Heart left ventricle (tissue), 16 donors: Measurements from ENCODE around the gene UBA7. TPM values are rescaled to one million over a fixed set of nuclear protein-coding genes. Genes with fewer than 3 reads are reported as not detected.
A peak's percentile ranks its signal among the peaks of the same experiment; 100 is the strongest.

Experiments
- ATAC-seq, 4 donors: fragments of 200-7000 bp; cut with Tn5 transposase; one replicate each; pipeline ENCODE4 v1.9.1; 2020 to 2022; ENCODE audit warnings: moderate library complexity in 4 of 4, mild to moderate bottlenecking in 3 of 4, moderate number of reproducible peaks in 1 of 4
- DNase-seq, 5 donors: peaks; one replicate each; pipeline ENCODE4 v3.0.0-alpha.2; 2020
- H3K27ac ChIP-seq, 12 donors: fragments of 200-600 bp; sonication (generic) in 4 of 12; one replicate each; pipeline versions ENCODE4 v1.5.0 to v1.8.0; 2016 to 2022; ENCODE audit warnings: mild to moderate bottlenecking in 2 of 12
- H3K27me3 ChIP-seq, 9 donors: fragments of 200-600 bp; sonication (generic) in 2 of 9; one replicate each; pipeline versions ENCODE4 v1.5.1 to v1.8.0; 2016 to 2022; ENCODE audit warnings: mild to moderate bottlenecking in 3 of 9
- H3K36me3 ChIP-seq, 9 donors: fragments of 200-600 bp; sonication (generic) in 2 of 9; one replicate each; pipeline versions ENCODE4 v1.5.0 to v1.8.0; 2018 to 2022; ENCODE audit warnings: mild to moderate bottlenecking in 2 of 9
- H3K4me1 ChIP-seq, 12 donors: fragments of 200-600 bp; sonication (generic) in 4 of 12; one replicate each; pipeline versions ENCODE4 v1.5.0 to v1.8.0; 2016 to 2022; ENCODE audit warnings: mild to moderate bottlenecking in 3 of 12
- H3K4me3 ChIP-seq, 12 donors: fragments of 200-600 bp; sonication (generic) in 4 of 12; one replicate each; pipeline versions ENCODE4 v1.5.0 to v1.8.0; 2017 to 2022; ENCODE audit warnings: mild to moderate bottlenecking in 9 of 12, moderate library complexity in 4 of 12
- H3K9me3 ChIP-seq, 12 donors: fragments of 200-600 bp; sonication (generic) in 4 of 12; one replicate each; pipeline versions ENCODE4 v1.5.0 to v1.8.0; 2016 to 2022; ENCODE audit warnings: mild to moderate bottlenecking in 1 of 12
- POLR2A ChIP-seq, 2 donors: fragments of 450-650 bp; IDR thresholded peaks; one replicate each; pipeline ENCODE4 v1.6.1; 2017; ENCODE audit warnings: antibody characterized with exemption in 2 of 2, mild to moderate bottlenecking in 2 of 2, moderate library complexity in 2 of 2
- WGBS, 4 donors: extraction: QIAGEN DNeasy Blood & Tissue Kit in 2 of 4; methylation state at CpG; one replicate each; pipeline versions ENCODE4 v1.1.5 to v1.1.7; 2013 to 2018; 5-methylcytosine and 5-hydroxymethylcytosine counted together
- intact Hi-C, 10 donors: fragments of 100-400 bp; cut with DNase I; formaldehyde crosslinking; loops; one replicate each; pipeline versions ENCODE4 v1.11.1 to v1.14.2; 2022
- polyA plus RNA-seq, 2 donors: library from polyadenylated mRNA; stranded (reverse); fragments of 200-250 nt; gene quantifications; one replicate each; pipeline ENCODE4 v1.2.3, GENCODE V29; 2013
- total RNA-seq, 9 donors: library from RNA; depleted of rRNA in 2 of 9; stranded (reverse); fragments of >200 nt in 2 of 9; fragmentation: NEBNext Ultra II Directional in 3 of 9; extraction: Animal tissue kit (Norgen Biotek cat#: 25700) in 3 of 9; gene quantifications; one replicate each; pipeline versions ENCODE4 v1.1.0 to v1.2.4, GENCODE V29; 2016 to 2023
- TF ChIP-seq, protein P1 (sequence below), 12 donors: fragments of 200-600 bp; sonication (generic) in 4 of 12; IDR thresholded peaks; one replicate each; pipeline versions ENCODE4 v1.5.0 to v1.8.0; 2018 to 2022; ENCODE audit warnings: antibody characterized with exemption in 12 of 12, mild to moderate bottlenecking in 5 of 12
- donor health status: ischemic (EF 13 %, LVEDD 7.1; RV severe dilation, severe dysfunction).
- donor health status: healthy with polysubstance abuse.
- donor health status: DM: no; HTN: yes; CAD: no.
- donor health status: DM: no; HTN: no; CAD: no.
- donor health status: ischemic (EF 25% LVEDD 6.9; RV normal size, moderate dysfunction).
- donor health status: ischemic (EF 25% LVEDD 5.7; RV mildly dilated, moderate dysfunction).
- donor health status: healthy.
- donor health status: DM: yes; HTN: yes; CAD: no.
- donor health status: ischemic (EF 35%, LVEDD 5.7; RV mildly dilated, moderate dysfunction).
- donor health status: nonischemic (EF 11% LVEDD 7.7; RV severe dilation, severe dysfunction).
- donor health status: DM: yes; HTN: yes; CAD: no.
- donor health status: PGD.
- donor health status: ischemic (EF 29% LVEDD 5.4; RV normal size, mild dysfunction).
- donor health status: nonischemic (EF 23%, LVEDD 6.1; RV moderate dilation, normal function).

UBA7 gene
- total and polyA plus RNA-seq, 11 donors = 8.5 to 72.1 (median 22.1) TPM

DNA sequence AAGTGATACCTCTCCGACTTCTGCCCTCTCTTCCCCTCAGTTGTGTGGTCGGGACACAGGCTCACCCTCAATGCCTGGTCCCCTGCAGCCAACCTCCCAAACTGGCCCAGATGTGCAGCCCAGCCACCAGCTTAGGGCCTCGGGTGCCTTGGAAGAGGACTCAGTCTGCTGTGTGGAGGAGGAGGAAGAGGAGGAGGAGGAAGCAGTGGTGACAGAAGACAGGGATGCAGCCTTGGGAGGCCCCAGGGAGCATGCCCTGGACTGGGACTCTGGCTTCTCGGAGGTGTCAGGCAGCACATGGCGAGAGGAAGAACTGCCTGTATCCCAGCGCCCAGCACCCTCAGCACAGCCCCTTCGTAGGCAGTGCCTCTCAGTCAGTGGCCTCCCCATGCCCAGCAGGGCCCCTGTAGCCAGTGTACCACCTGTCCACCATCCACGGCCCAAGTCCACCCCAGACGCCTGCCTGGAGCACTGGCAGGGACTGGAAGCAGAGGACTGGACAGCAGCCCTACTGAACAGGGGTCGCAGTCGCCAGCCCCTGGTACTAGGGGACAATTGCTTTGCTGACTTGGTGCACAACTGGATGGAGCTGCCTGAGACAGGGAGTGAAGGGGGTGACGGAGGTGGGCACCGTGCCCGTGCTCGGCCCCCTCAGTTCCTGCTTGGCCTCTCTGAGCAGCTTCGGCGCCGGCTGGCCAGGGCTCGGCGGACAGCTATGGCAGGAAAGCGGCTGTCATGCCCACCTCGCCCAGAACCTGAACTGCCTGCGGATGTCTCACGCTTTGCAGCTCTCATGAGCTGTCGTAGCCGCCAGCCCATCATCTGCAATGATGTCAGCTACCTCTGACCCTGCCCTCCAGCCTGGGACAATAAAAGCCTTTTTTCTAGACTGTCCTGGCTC, 9.4 kb downstream of the UBA7 start:
- ATAC-seq = no peak
- Histone ChIP-seq H3K9me3 (no peaks in the 10 kb centered on the region), H3K4me3 (peak overlapping the region; percentile 69 to 98 (median 84)), H3K4me1 (peaks cover 23 to 57% (median 50%) of the 10 kb centered on the region in 12 donors), H3K27me3 (no peaks in the 10 kb centered on the region), H3K36me3 (peaks cover 0 to 18% (median 7%) of the 10 kb centered on the region in 9 donors), H3K27ac (peak overlapping the region; percentile 86 to 99 (median 98))
- peak in 4 of 5 donors; percentile 39 to 47 (median 40) for DNase-seq
- TF ChIP-seq, protein P1, sequence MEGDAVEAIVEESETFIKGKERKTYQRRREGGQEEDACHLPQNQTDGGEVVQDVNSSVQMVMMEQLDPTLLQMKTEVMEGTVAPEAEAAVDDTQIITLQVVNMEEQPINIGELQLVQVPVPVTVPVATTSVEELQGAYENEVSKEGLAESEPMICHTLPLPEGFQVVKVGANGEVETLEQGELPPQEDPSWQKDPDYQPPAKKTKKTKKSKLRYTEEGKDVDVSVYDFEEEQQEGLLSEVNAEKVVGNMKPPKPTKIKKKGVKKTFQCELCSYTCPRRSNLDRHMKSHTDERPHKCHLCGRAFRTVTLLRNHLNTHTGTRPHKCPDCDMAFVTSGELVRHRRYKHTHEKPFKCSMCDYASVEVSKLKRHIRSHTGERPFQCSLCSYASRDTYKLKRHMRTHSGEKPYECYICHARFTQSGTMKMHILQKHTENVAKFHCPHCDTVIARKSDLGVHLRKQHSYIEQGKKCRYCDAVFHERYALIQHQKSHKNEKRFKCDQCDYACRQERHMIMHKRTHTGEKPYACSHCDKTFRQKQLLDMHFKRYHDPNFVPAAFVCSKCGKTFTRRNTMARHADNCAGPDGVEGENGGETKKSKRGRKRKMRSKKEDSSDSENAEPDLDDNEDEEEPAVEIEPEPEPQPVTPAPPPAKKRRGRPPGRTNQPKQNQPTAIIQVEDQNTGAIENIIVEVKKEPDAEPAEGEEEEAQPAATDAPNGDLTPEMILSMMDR (IDR thresholded peaks at IDR 0.05) = no peak
- no peak for TF ChIP-seq POLR2A (IDR thresholded peaks at IDR 0.05)
- 31 to 59% (median 41%) methylated on average over 15 to 26 of the region's 26 CpGs for WGBS, 4 donors
- intact Hi-C loops = loop anchor here in 6 of 10 donors (2.0 to 5.0 kb wide), 3 partner anchors 34 to 123 kb away; partner anchors contain the start of gene MON1A (in 1 of the 6)

DNA sequence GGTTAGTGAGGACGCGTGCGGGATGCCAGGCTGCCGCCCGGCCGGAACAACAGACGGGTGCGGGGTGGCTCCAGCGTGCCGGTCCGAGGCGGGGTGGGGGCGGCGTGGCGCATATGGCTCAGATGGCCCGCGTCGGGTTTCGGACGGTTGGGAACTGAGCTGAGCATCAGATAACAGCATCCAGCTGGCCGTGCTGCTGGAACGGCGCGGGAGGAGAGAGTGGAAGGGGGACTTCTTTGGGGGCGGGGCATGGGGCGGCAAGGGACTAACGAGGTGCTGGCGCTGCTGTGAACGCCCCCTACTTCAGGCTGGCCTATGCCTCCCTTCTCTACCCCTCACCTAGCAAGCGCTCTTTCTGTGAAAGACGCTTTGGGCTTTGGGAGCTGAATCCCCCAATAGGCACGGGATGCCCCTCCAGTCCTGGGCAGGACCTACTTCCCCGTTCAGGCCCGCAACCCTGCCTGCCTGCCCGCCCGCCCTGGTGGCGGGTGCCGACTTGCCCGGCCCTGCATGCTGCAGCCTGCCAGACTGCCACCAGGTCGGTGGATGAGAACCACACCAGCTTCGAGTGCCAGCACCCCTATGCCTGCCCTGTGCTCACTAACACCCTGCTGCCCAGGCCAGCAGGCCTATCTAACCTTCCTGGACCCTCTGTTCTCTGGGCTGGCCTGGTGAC, 10.2 kb downstream of the UBA7 start:
- peaks cover 0 to 10% (median 0%) of the 10 kb centered on the region in 9 donors for H3K36me3 ChIP-seq
- H3K4me3 ChIP-seq = peak overlapping the region; percentile 69 to 98 (median 84)
- intact Hi-C loops = loop anchor here in 8 of 10 donors (2.0 to 5.0 kb wide), 3 partner anchors 35 to 104 kb away; no protein-coding TSS in a partner anchor
- DNase-seq (peak in 3 of 5 donors; percentile 62 to 72 (median 71)), ATAC-seq (no peak)
- TF ChIP-seq, protein P1 (IDR thresholded peaks at IDR 0.05) = no peak
- TF ChIP-seq POLR2A (IDR thresholded peaks at IDR 0.05) = no peak
- no peaks in the 10 kb centered on the region for H3K27me3 ChIP-seq
- peaks cover 23 to 61% (median 50%) of the 10 kb centered on the region in 12 donors for H3K4me1 ChIP-seq
- 3 to 10% (median 5%) methylated on average over 13 to 41 of the region's 41 CpGs for WGBS, 4 donors
- peak overlapping the region; percentile 86 to 99 (median 98) for H3K27ac ChIP-seq
- no peaks in the 10 kb centered on the region for H3K9me3 ChIP-seq

DNA sequence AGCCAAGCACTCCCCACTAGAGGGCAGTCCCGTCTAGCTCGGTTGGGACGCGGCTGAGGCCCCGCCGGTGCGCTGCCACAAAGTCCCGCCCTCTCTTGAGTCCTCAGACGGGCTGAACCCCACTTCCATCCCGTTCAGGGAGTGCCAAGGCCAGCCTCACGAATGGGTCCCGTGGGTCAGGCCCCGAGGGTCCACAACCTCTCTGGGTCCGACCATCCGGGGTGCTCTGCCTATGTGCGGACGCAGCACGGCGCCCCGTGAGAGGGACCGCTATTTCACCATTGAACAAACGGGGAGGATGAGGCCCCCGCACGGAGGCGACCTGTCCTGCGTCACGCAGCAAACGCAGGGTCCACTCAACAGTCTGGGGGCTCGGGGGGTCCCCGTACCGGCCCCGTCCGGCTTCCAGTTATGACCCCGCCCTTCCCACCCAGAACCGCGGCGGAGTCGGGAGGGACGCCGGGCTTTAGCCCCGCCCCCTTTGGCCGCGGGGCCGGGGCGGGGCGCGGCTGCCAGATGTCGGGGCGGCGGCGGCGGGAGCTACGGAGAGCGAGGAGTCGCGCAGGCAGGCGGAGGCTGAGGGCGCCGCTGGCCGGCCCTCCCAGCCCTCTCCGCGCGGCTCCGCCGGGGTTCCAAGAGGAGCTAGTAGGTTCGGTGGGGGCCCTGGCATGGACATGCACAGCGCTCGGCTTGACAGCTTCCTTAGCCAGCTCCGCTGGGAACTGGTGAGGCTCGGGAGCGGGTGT, 10.9 kb downstream of the UBA7 start, which contains the start of gene INKA1:
Gene INKA1 (plus strand): TSS at position 543 of the 746 bp plus-strand sequence. CDS start 132 bp downstream, at position 675.
- DNase-seq (peak; percentile 92 to 95 (median 93)), ATAC-seq (peak; percentile 77 to 84 (median 82))
- WGBS, 4 donors = 0% methylated on average over 15 to 71 of the region's 71 CpGs
- Histone ChIP-seq H3K4me1 (peaks cover 23 to 58% (median 47%) of the 10 kb centered on the region in 12 donors), H3K36me3 (peaks cover 0 to 6% (median 0%) of the 10 kb centered on the region in 9 donors), H3K9me3 (no peaks in the 10 kb centered on the region), H3K4me3 (peak within 1 kb of the TSS; percentile 69 to 98 (median 84)), H3K27me3 (no peaks in the 10 kb centered on the region), H3K27ac (peak within 1 kb of the TSS; percentile 86 to 99 (median 98))
- TF ChIP-seq POLR2A (IDR thresholded peaks at IDR 0.05) = peak in 1 of 2 donors; percentile 78
- TF ChIP-seq, protein P1 (IDR thresholded peaks at IDR 0.05) = peak in 11 of 12 donors; percentile 88 to 97 (median 92)
- intact Hi-C loops = loop anchor here (1.0 to 5.0 kb wide), 6 partner anchors 36 to 104 kb away; partner anchors contain the start of gene MST1R (in 1 of the 10)
